ENCODE results near the gene MAGEB5. TPM values are rescaled to one million over a fixed set of nuclear protein-coding genes. Genes with fewer than 3 reads are reported as not detected.

MAGEB5 gene
- total and polyA plus RNA-seq, 2 donors (not counting 3 experiments of a cell fraction or from before 2014, with no cell fraction given) = not detected

DNA sequence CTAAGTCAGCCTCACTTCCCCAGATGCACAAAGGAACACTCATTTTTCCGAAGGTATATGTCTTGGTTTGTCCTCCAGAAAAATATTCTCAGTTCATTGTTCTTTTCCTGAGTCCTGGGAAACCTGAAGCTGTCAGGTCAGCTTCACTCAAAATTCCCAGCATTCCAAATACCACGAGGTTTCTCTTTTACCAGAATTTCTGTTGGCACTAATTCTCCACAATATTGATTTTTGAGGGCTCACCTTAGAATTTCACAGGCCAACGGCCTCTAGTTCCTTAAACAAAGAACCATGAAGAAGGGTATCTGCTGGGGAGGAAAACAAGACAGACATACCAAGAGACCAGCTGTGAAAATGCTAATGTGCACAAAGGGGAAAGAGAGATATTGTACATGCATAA is 8.0 kb upstream of the MAGEB5 start:
- intact Hi-C loops (cut with micrococcal nuclease) = no loop called here
- TF ChIP-seq POLR2A (IDR thresholded peaks at IDR 0.05; ENCODE audit: low read depth, low read length) = no peak
- TF ChIP-seq, protein P1, sequence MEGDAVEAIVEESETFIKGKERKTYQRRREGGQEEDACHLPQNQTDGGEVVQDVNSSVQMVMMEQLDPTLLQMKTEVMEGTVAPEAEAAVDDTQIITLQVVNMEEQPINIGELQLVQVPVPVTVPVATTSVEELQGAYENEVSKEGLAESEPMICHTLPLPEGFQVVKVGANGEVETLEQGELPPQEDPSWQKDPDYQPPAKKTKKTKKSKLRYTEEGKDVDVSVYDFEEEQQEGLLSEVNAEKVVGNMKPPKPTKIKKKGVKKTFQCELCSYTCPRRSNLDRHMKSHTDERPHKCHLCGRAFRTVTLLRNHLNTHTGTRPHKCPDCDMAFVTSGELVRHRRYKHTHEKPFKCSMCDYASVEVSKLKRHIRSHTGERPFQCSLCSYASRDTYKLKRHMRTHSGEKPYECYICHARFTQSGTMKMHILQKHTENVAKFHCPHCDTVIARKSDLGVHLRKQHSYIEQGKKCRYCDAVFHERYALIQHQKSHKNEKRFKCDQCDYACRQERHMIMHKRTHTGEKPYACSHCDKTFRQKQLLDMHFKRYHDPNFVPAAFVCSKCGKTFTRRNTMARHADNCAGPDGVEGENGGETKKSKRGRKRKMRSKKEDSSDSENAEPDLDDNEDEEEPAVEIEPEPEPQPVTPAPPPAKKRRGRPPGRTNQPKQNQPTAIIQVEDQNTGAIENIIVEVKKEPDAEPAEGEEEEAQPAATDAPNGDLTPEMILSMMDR (IDR thresholded peaks at IDR 0.05; ENCODE audit: extremely low read depth in 1 of 2, insufficient read depth in 1 of 2, low read depth in 1 of 2, low read length in 2 of 2) = no peak
- no peak for TF ChIP-seq POLR2AphosphoS5 (IDR thresholded peaks at IDR 0.05; ENCODE audit: insufficient read depth, low read depth, low read length)
- TF ChIP-seq MYC (IDR thresholded peaks at IDR 0.05; ENCODE audit: low read depth, low read length) = no peak
- TF ChIP-seq EZH2 (IDR thresholded peaks at IDR 0.05; ENCODE audit: borderline replicate concordance, low read depth, low read length, severe bottlenecking) = no peak
- TF ChIP-seq FOS (IDR thresholded peaks at IDR 0.05; ENCODE audit: borderline replicate concordance, insufficient read depth, low read length) = no peak
- no peak overlapping the region for H3K9ac ChIP-seq (replicated peaks; ENCODE audit: extremely low read depth, insufficient read depth, low read length)

DNA sequence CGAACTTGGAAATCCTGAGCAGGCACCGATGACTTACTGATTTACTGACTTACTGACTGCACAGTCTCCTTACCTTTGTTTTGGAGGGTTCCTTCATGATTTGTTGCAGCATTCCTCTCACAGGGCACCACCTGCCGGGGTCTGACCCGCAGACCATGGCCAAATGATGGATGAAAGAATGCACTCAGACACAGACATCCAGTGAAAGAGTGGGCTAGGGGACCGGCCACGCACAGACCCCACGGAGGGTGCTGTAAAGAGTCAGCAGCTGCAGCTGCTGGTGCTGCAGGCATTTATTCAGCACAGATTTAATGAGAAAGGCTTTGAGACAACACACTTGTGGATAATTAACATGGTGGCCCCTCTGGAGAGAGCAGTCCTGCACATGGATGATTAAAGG is 3.4 kb downstream of the MAGEB5 start:
- DNase-seq (ENCODE audit: low read depth, low spot score) (no peak), FAIRE-seq (no peak)
- no TSS peak for BruUV-seq (replicated peaks)
- intact Hi-C loops (cut with micrococcal nuclease) = no loop called here
- no peaks in the 10 kb centered on the region for H3K9me1 ChIP-seq (replicated peaks; ENCODE audit: control insufficient read depth, extremely low read depth, insufficient read depth, low read length)
- H3K9ac ChIP-seq (replicated peaks; ENCODE audit: extremely low read depth, insufficient read depth, low read length) = no peak overlapping the region
- H3K36me3 ChIP-seq (ENCODE audit: control insufficient read depth in 2 of 2, extremely low read depth in 1 of 2, insufficient read depth in 2 of 2, low read length in 2 of 2) = no peaks in the 10 kb centered on the region
- no peak overlapping the region for H3K27ac ChIP-seq (ENCODE audit: insufficient read depth, low read depth, low read length)
- no peaks in the 10 kb centered on the region for H3K9me3 ChIP-seq (replicated peaks; ENCODE audit: control insufficient read depth, insufficient read depth, low read length)
- TF ChIP-seq EZH2 (IDR thresholded peaks at IDR 0.05; ENCODE audit: borderline replicate concordance, low read depth, low read length, severe bottlenecking) (no peak), FOS (IDR thresholded peaks at IDR 0.05; ENCODE audit: borderline replicate concordance, insufficient read depth, low read length) (no peak), GATA2 (IDR thresholded peaks at IDR 0.05; ENCODE audit: insufficient read depth, insufficient read length, low read depth, low read length) (no peak), JUN (IDR thresholded peaks at IDR 0.05; ENCODE audit: borderline replicate concordance, insufficient read depth, insufficient read length, low read depth) (no peak), POLR2AphosphoS5 (IDR thresholded peaks at IDR 0.05; ENCODE audit: insufficient read depth, low read depth, low read length) (no peak), POLR2A (IDR thresholded peaks at IDR 0.05; ENCODE audit: low read depth, low read length) (no peak), MYC (IDR thresholded peaks at IDR 0.05; ENCODE audit: low read depth, low read length) (no peak)
- TF ChIP-seq, protein P1 (IDR thresholded peaks at IDR 0.05; ENCODE audit: extremely low read depth in 1 of 2, insufficient read depth in 1 of 2, low read depth in 1 of 2, low read length in 2 of 2) = no peak
- TF ChIP-seq, protein P2, sequence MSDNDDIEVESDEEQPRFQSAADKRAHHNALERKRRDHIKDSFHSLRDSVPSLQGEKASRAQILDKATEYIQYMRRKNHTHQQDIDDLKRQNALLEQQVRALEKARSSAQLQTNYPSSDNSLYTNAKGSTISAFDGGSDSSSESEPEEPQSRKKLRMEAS (IDR thresholded peaks at IDR 0.05; ENCODE audit: insufficient read depth, insufficient read length) = no peak
- dilution Hi-C loops (cut with MboI; ENCODE audit: extremely low pct_ligation_motif_present, low sequenced_read_pairs) = no loop called here
- H3K27me3 ChIP-seq (ENCODE audit: control insufficient read depth in 2 of 2, insufficient read depth in 2 of 2, low read length in 2 of 2) = no peaks in the 10 kb centered on the region
- H3K4me2 ChIP-seq (ENCODE audit: insufficient read depth, low read length) = no peak overlapping the region
- ChIA-PET CTCF (no interaction called here), POLR2A (no interaction called here)
- no peaks in the 10 kb centered on the region for H3K4me1 ChIP-seq (ENCODE audit: control insufficient read depth, extremely low read depth, insufficient read depth, low read length)
- H2AFZ ChIP-seq (ENCODE audit: low read depth, low read length) = no peak overlapping the region
- H3K79me2 ChIP-seq (ENCODE audit: control insufficient read depth, insufficient read depth, low read length) = no peaks in the 10 kb centered on the region
- H4K20me1 ChIP-seq (replicated peaks; ENCODE audit: control insufficient read depth, extremely low read depth, insufficient read depth, low read length) = no peaks in the 10 kb centered on the region
- H3K4me3 ChIP-seq (replicated peaks in 1 of 3; ENCODE audit: insufficient read depth in 1 of 3, low read depth in 1 of 3, low read length in 3 of 3) = no peak overlapping the region

More for the DNA sequence above, 8.0 kb upstream of the MAGEB5 start:
- dilution Hi-C loops (cut with MboI; ENCODE audit: extremely low pct_ligation_motif_present, low sequenced_read_pairs) = no loop called here
- Histone ChIP-seq H3K9me3 (replicated peaks; ENCODE audit: control insufficient read depth, insufficient read depth, low read length) (no peaks in the 10 kb centered on the region), H3K4me1 (ENCODE audit: control insufficient read depth, extremely low read depth, insufficient read depth, low read length) (peaks cover 10% of the 10 kb centered on the region), H3K4me2 (ENCODE audit: insufficient read depth, low read length) (no peak overlapping the region), H3K27me3 (ENCODE audit: control insufficient read depth in 2 of 2, insufficient read depth in 2 of 2, low read length in 2 of 2) (no peaks in the 10 kb centered on the region), H3K4me3 (replicated peaks in 1 of 3; ENCODE audit: insufficient read depth in 1 of 3, low read depth in 1 of 3, low read length in 3 of 3) (no peak overlapping the region), H2AFZ (ENCODE audit: low read depth, low read length) (no peak overlapping the region), H4K20me1 (replicated peaks; ENCODE audit: control insufficient read depth, extremely low read depth, insufficient read depth, low read length) (no peaks in the 10 kb centered on the region), H3K36me3 (ENCODE audit: control insufficient read depth in 2 of 2, extremely low read depth in 1 of 2, insufficient read depth in 2 of 2, low read length in 2 of 2) (no peaks in the 10 kb centered on the region), H3K79me2 (ENCODE audit: control insufficient read depth, insufficient read depth, low read length) (no peaks in the 10 kb centered on the region), H3K9me1 (replicated peaks; ENCODE audit: control insufficient read depth, extremely low read depth, insufficient read depth, low read length) (no peaks in the 10 kb centered on the region), H3K27ac (ENCODE audit: insufficient read depth, low read depth, low read length) (no peak overlapping the region)
- DNase-seq (ENCODE audit: low read depth, low spot score) = no peak
- ChIA-PET POLR2A (no interaction called here), CTCF (no interaction called here)
- no TSS peak for BruUV-seq (replicated peaks)
- FAIRE-seq = no peak

Measured in endothelial cell of umbilical vein (primary cell).